Caco-2 (cell line): ENCODE measurements around the gene MARF1. TPM values are rescaled to one million over a fixed set of nuclear protein-coding genes. Genes with fewer than 3 reads are reported as not detected.
"Not testable (repeated sequence)": the region's sequence is repeated elsewhere in the genome, so short reads cannot be mapped to it uniquely, and the experiment has no call there.

Experiments
- BruUV-seq: library from RNA; stranded (reverse); fragments of 400-500 nt; replicated peaks from 2 replicates; lab custom pipeline; 2021; lab: Mats Ljungman, UMichigan
- CTCF ChIA-PET: fragments of 300-600 bp; sonication (Branson Sonifier 250); formaldehyde crosslinking; loops from one replicate; lab custom pipeline; 2022; ENCODE audit warnings: antibody characterized with exemption; lab: Charles Lee
- POLR2A ChIA-PET: fragments of 300-600 bp; sonication (Branson Sonifier 250); formaldehyde crosslinking; loops from one replicate; lab custom pipeline; 2022; ENCODE audit warnings: antibody characterized with exemption; lab: Charles Lee
- DNase-seq, 2 experiments: peaks; one replicate each; pipeline versions ENCODE4 v3.0.0 to v3.0.0-alpha.2; 2020 to 2022
- H3K27me3 ChIP-seq: replicated peaks from 2 replicates; pipeline ENCODE4 v1.6.0; 2011; ENCODE audit warnings: low read length; ENCODE audit not compliant: control insufficient read depth, insufficient read depth
- H3K36me3 ChIP-seq: 2 replicates; pipeline ENCODE4 v1.5.1; 2011; ENCODE audit warnings: low read length; ENCODE audit not compliant: control insufficient read depth, insufficient read depth
- H3K4me1 ChIP-seq: fragments of 250-450 bp; sonication (Bioruptor Pico); 2 replicates; pipeline ENCODE4 v1.5.1; 2020; ENCODE audit warnings: mild to moderate bottlenecking
- H3K4me3 ChIP-seq: 2 replicates; pipeline ENCODE4 v1.5.1; 2011; ENCODE audit warnings: low read depth, mild to moderate bottlenecking, control low read depth, low read length
- H3K9me3 ChIP-seq: fragments of 250-450 bp; sonication (Bioruptor Pico); 2 replicates; pipeline ENCODE4 v1.5.1; 2020; ENCODE audit warnings: mild to moderate bottlenecking, moderate library complexity
- H3K27ac Mint-ChIP-seq: one replicate; pipeline ENCODE4 v1.8.0; 2022; ENCODE audit warnings: mixed read lengths; ENCODE audit not compliant: unreplicated experiment
- H3K27me3 Mint-ChIP-seq: one replicate; pipeline ENCODE4 v1.8.0; 2022; ENCODE audit warnings: mixed read lengths; ENCODE audit not compliant: insufficient read depth, unreplicated experiment
- H3K36me3 Mint-ChIP-seq: one replicate; pipeline ENCODE4 v1.8.0; 2022; ENCODE audit warnings: mild to moderate bottlenecking, mixed read lengths; ENCODE audit not compliant: insufficient read depth, unreplicated experiment
- H3K4me1 Mint-ChIP-seq: one replicate; pipeline ENCODE4 v1.8.0; 2022; ENCODE audit warnings: low read depth, mixed read lengths; ENCODE audit not compliant: unreplicated experiment
- H3K4me3 Mint-ChIP-seq: one replicate; pipeline ENCODE4 v1.8.0; 2022; ENCODE audit warnings: mild to moderate bottlenecking, moderate library complexity, mixed read lengths; ENCODE audit not compliant: unreplicated experiment
- H3K9me3 Mint-ChIP-seq: one replicate; pipeline ENCODE4 v1.8.0; 2022; ENCODE audit warnings: mixed read lengths; ENCODE audit not compliant: unreplicated experiment
- intact Hi-C: fragments of 100-400 bp; cut with micrococcal nuclease; formaldehyde crosslinking; loops from one replicate; pipeline ENCODE4 v1.10.0; 2022; ENCODE audit not compliant: unreplicated experiment
- total RNA-seq: library from RNA; stranded (reverse); gene quantifications from 2 replicates; pipeline ENCODE4 v1.2.3, GENCODE V29; 2022
- TF ChIP-seq, protein P1 (sequence below), 2 experiments: fragments of 200-600 bp in 1 of 2; IDR thresholded peaks; 1 replicate in 1 of 2; 2 replicates in 1 of 2; pipeline versions ENCODE4 v1.5.1 to v1.8.0; 2011 to 2022; ENCODE audit warnings: antibody characterized with exemption in 1 of 2, control low read depth in 1 of 2, inconsistent platforms in 1 of 2, low read depth in 1 of 2, low read length in 1 of 2, mild to moderate bottlenecking in 1 of 2, moderate library complexity in 1 of 2; ENCODE audit not compliant: insufficient read depth in 1 of 2, severe bottlenecking in 1 of 2, unreplicated experiment in 1 of 2

MARF1 gene
- total RNA-seq, 1 experiment from 2014 or later: 22.3 TPM

DNA sequence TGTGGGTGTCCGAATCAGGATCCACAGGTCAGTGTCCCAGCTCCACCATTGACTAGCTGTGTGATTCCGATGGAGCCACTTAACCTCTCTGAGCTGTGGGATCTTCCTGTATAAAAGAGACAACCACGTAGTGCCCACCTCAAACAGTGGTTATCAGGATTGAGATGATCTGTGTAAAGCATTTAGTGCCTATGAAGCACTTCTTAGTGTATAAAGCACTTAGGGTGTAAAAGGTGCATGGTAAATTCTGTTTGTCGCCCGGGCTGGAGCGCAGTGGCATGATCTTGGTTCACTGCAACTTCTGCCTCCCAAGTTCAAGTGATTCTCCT, 95.2 kb downstream of the MARF1 start:
- H3K27ac Mint-ChIP-seq: no peak overlapping the region
- H3K36me3 ChIP-seq: no peaks in the 10 kb centered on the region
- H3K4me3 Mint-ChIP-seq: no peak overlapping the region
- POLR2A ChIA-PET: interaction anchor here (0.5 kb wide), 1 partner anchor 14 kb away, joined by 7 read pairs; no protein-coding TSS in a partner anchor
- DNase-seq: no peak
- H3K36me3 Mint-ChIP-seq: no peaks in the 10 kb centered on the region
- H3K27me3 Mint-ChIP-seq: no peaks in the 10 kb centered on the region
- H3K9me3 ChIP-seq: no peaks in the 10 kb centered on the region
- no peak overlapping the region for H3K4me3 ChIP-seq
- CTCF ChIA-PET: no interaction called here
- H3K4me1 Mint-ChIP-seq: peaks cover 10% of the 10 kb centered on the region
- H3K9me3 Mint-ChIP-seq: no peaks in the 10 kb centered on the region
- no peaks in the 10 kb centered on the region for H3K4me1 ChIP-seq
- intact Hi-C loops: no loop called here
- no peaks in the 10 kb centered on the region for H3K27me3 ChIP-seq
- no TSS peak for BruUV-seq
- TF ChIP-seq, protein P1, sequence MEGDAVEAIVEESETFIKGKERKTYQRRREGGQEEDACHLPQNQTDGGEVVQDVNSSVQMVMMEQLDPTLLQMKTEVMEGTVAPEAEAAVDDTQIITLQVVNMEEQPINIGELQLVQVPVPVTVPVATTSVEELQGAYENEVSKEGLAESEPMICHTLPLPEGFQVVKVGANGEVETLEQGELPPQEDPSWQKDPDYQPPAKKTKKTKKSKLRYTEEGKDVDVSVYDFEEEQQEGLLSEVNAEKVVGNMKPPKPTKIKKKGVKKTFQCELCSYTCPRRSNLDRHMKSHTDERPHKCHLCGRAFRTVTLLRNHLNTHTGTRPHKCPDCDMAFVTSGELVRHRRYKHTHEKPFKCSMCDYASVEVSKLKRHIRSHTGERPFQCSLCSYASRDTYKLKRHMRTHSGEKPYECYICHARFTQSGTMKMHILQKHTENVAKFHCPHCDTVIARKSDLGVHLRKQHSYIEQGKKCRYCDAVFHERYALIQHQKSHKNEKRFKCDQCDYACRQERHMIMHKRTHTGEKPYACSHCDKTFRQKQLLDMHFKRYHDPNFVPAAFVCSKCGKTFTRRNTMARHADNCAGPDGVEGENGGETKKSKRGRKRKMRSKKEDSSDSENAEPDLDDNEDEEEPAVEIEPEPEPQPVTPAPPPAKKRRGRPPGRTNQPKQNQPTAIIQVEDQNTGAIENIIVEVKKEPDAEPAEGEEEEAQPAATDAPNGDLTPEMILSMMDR (IDR thresholded peaks at IDR 0.05; ENCODE audit: insufficient read depth in 1 of 2, low read depth in 1 of 2, low read length in 1 of 2, severe bottlenecking in 1 of 2, unreplicated experiment in 1 of 2): no peak

DNA sequence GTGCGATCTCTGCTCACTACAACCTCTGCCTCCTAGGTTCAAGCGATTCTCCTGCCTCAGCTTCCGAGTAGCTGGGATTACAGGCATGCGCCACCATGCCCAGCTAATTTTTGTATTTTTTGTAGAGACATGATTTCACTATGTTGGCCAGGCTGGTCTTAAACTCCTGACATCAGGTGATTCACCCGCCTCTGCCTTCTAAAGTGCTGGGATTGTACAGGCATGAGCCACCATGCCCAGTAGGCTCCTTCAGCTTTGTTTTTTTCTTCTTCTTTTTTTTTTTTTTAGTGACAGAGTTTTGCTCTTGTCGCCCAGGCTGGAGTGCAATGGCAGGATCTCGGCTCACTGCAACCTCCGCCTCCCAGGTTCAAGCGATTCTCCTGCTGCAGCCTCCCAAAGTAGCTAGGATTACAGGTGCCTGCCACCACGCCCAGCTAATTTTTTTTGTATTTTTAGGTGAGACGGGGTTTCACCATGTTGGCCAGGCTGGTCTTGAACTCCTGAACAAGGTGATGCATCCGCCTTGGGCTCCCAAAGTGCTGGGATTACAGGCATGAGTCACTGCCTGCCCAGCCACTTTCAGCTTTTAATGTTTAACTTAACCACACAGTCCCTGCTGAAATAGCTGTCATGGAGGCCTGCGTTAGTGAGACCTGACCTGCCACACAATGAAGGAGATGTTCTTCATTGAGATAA, 95.7 kb downstream of the MARF1 start:
- H3K4me3 Mint-ChIP-seq, H3K9me3 Mint-ChIP-seq, H3K36me3 Mint-ChIP-seq, H3K4me3 ChIP-seq, intact Hi-C loops, H3K9me3 ChIP-seq, H3K36me3 ChIP-seq, H3K4me1 ChIP-seq, H3K27ac Mint-ChIP-seq, H3K27me3 Mint-ChIP-seq, DNase-seq, H3K27me3 ChIP-seq, BruUV-seq: not testable (repeated sequence)
- POLR2A ChIA-PET: interaction anchor here (0.5 to 0.6 kb wide), 2 partner anchors 15 to 341 kb away, joined by 4 to 7 read pairs; partner anchors contain the start of gene CEP20
- CTCF ChIA-PET: interaction anchor here (0.6 to 0.7 kb wide), 3 partner anchors 8 to 219 kb away, joined by 3 read pairs; no protein-coding TSS in a partner anchor
- peaks cover 10% of the 10 kb centered on the region for H3K4me1 Mint-ChIP-seq

DNA sequence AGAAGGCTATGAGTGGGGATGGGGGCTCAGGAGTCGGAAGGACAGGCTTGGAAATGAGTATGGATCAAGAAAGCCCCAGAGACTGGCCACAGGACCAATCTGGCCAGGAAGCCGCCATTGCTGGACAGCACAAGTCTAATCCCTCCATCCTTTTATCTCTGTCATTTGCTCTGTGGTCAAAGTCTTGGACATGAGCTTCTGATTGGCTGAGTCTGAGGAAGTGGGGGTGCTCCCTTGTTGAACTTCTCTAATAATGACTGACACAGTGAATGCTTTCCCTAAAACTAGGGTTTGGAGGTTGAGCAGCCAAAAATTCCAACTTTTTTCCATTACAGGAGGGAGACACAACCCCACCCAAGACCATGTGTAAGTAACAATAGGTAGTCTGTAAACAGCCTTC, 97.4 kb downstream of the MARF1 start:
- Mint-ChIP-seq H3K4me1 (no peaks in the 10 kb centered on the region), H3K27me3 (no peaks in the 10 kb centered on the region), H3K4me3 (no peak overlapping the region), H3K27ac (no peak overlapping the region), H3K36me3 (no peaks in the 10 kb centered on the region), H3K9me3 (no peaks in the 10 kb centered on the region)
- no peak for DNase-seq
- CTCF ChIA-PET: no interaction called here
- H3K9me3 ChIP-seq: no peaks in the 10 kb centered on the region
- intact Hi-C loops: no loop called here
- TF ChIP-seq, protein P1 (IDR thresholded peaks at IDR 0.05; ENCODE audit: insufficient read depth in 1 of 2, low read depth in 1 of 2, low read length in 1 of 2, severe bottlenecking in 1 of 2, unreplicated experiment in 1 of 2): no peak
- no peaks in the 10 kb centered on the region for H3K27me3 ChIP-seq
- H3K36me3 ChIP-seq: no peaks in the 10 kb centered on the region
- POLR2A ChIA-PET: no interaction called here
- BruUV-seq: no TSS peak
- H3K4me1 ChIP-seq: no peaks in the 10 kb centered on the region
- no peak overlapping the region for H3K4me3 ChIP-seq
